ENCODE data around the gene PPFIA1.
"Not testable (repeated sequence)": the region's sequence is repeated elsewhere in the genome, so short reads cannot be mapped to it uniquely, and the experiment has no call there.

Gene PPFIA1

GRCh38 chr11:70405679-70406395 lies 135.3 kb downstream of the PPFIA1 start:
- intact Hi-C loops (cut with DNase I; ENCODE audit: low total_unique reads): no loop called here
- no peak for TF ChIP-seq CTCF (IDR thresholded peaks at IDR 0.05)
- Histone ChIP-seq H3K27ac (no peak overlapping the region), H3K27me3 (no peaks in the 10 kb centered on the region), H3K4me3 (no peak overlapping the region), H3K4me1 (peaks cover 0 to 21% (median 2%) of the 10 kb centered on the region in 4 donors), H3K36me3 (peaks cover 50 to 59% (median 54%) of the 10 kb centered on the region in 3 donors), H3K9me3 (no peaks in the 10 kb centered on the region)
- DNase-seq: no peak

- no peak for TF ChIP-seq CTCF (IDR thresholded peaks at IDR 0.05)
- H3K4me1 ChIP-seq: peaks cover 0 to 8% (median 0%) of the 10 kb centered on the region in 4 donors
- no peak overlapping the region for H3K4me3 ChIP-seq
- H3K27me3 ChIP-seq: no peaks in the 10 kb centered on the region
- no peak for DNase-seq
- H3K36me3 ChIP-seq: peaks cover 63 to 71% (median 67%) of the 10 kb centered on the region in 3 donors
- no peak overlapping the region for H3K27ac ChIP-seq
- intact Hi-C loops (cut with DNase I; ENCODE audit: low total_unique reads): no loop called here
- H3K9me3 ChIP-seq: no peaks in the 10 kb centered on the region
These were observed 136.6 kb downstream of the PPFIA1 start for GRCh38 chr11:70407121-70407520.

DNA sequence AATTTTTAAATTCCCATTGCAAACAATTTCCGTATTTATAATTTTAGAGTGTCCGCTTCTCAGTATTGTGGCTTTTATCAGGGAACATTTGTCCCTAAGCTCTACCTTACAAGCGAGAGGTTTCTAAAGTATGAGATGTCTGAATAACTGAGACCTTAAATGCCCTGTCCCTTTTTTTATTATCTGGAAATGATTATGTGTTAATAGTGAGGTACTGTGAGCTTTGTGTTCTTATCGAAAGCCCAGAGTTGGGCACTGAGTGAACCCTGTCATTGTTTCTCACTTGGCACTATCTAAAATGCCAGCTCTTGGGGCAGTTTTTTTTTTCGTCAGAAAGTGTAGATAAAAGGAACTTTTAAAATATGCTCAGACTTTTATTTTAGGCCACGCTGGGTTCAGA lies 137.3 kb downstream of the PPFIA1 start:
- TF ChIP-seq CTCF (IDR thresholded peaks at IDR 0.05): no peak
- DNase-seq: no peak
- peaks cover 70 to 78% (median 74%) of the 10 kb centered on the region in 3 donors for H3K36me3 ChIP-seq
- no peak overlapping the region for H3K27ac ChIP-seq
- peaks cover 0 to under 1% (median 0%) of the 10 kb centered on the region in 4 donors for H3K4me1 ChIP-seq
- H3K4me3 ChIP-seq: no peak overlapping the region
- no peaks in the 10 kb centered on the region for H3K9me3 ChIP-seq
- H3K27me3 ChIP-seq: no peaks in the 10 kb centered on the region
- intact Hi-C loops (cut with DNase I; ENCODE audit: low total_unique reads): no loop called here

- H3K27me3 ChIP-seq; H3K27ac ChIP-seq; H3K4me1 ChIP-seq; H3K9me3 ChIP-seq; intact Hi-C loops (cut with DNase I; ENCODE audit: low total_unique reads); H3K4me3 ChIP-seq; DNase-seq: not testable (repeated sequence)
- H3K36me3 ChIP-seq: peaks cover 75 to 83% (median 79%) of the 10 kb centered on the region in 3 donors
These were observed 137.8 kb downstream of the PPFIA1 start for GRCh38 chr11:70408326-70408725.

DNA sequence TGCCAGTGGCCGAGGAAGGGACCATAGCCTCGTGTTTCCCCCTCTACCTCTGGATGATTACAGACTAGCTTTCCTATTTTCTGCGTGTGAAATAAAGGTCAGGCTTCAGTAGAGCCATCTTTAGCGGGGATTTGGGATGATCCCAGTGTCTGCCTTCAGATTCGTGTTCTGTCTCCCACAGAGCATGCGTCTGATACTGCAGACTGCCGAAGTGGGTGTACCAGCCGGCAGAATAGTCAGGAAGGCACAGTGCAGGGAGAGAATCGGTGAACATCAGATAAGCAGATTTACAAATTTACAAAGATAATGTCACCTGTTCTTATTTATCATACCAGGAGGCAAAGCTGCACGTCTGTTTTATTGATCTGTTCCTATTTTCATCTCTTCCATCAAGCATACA lies 138.9 kb downstream of the PPFIA1 start:
- Histone ChIP-seq H3K9me3 (no peaks in the 10 kb centered on the region), H3K4me1 (no peaks in the 10 kb centered on the region), H3K27me3 (no peaks in the 10 kb centered on the region), H3K4me3 (no peak overlapping the region), H3K36me3 (peaks cover 86 to 95% (median 90%) of the 10 kb centered on the region in 3 donors), H3K27ac (no peak overlapping the region)
- no peak for DNase-seq
- intact Hi-C loops (cut with DNase I; ENCODE audit: low total_unique reads): no loop called here
- TF ChIP-seq CTCF (IDR thresholded peaks at IDR 0.05): no peak

GRCh38 chr11:70409871-70410270 lies 139.4 kb downstream of the PPFIA1 start:
- Histone ChIP-seq H3K27ac (no peak overlapping the region), H3K9me3 (no peaks in the 10 kb centered on the region), H3K4me3 (no peak overlapping the region), H3K4me1 (no peaks in the 10 kb centered on the region), H3K36me3 (peaks cover 90 to 99% (median 95%) of the 10 kb centered on the region in 3 donors), H3K27me3 (no peaks in the 10 kb centered on the region)
- intact Hi-C loops (cut with DNase I; ENCODE audit: low total_unique reads): no loop called here
- no peak for DNase-seq
- TF ChIP-seq CTCF (IDR thresholded peaks at IDR 0.05): no peak
